GM12878 (cell line): ENCODE measurements around the gene SGO1. TPM values are rescaled to one million over a fixed set of nuclear protein-coding genes. Genes with fewer than 3 reads are reported as not detected.

Source experiments
- ATAC-seq: fragments of 200-7000 bp; cut with Tn5 transposase; 3 replicates; pipeline ENCODE4 v1.9.1; 2020; ENCODE audit warnings: mild to moderate bottlenecking, moderate library complexity
- Bru-seq: library from RNA; stranded (reverse); fragments of 400-500 nt; gene quantifications from one replicate; lab custom pipeline; 2021; lab: Mats Ljungman, UMichigan
- BruChase-seq, 2 experiments: library from RNA; stranded (reverse); fragments of 400-500 nt; gene quantifications; one replicate each; lab custom pipeline; 2021; lab: Mats Ljungman, UMichigan
- BruUV-seq: library from RNA; stranded (reverse); fragments of 400-500 nt; replicated peaks from 2 replicates; lab custom pipeline; 2021; lab: Mats Ljungman, UMichigan
- CTCF ChIA-PET: fragments of 300-600 bp; sonication (Branson Sonifier 250); formaldehyde crosslinking; extraction: SDS; loops from one replicate; lab custom pipeline; 2021; ENCODE audit warnings: inconsistent platforms; lab: Yijun Ruan, JAX
- POLR2A ChIA-PET: fragments of 350-600 bp; formaldehyde crosslinking; extraction: SDS; loops from one replicate; lab custom pipeline; 2021; ENCODE audit warnings: inconsistent platforms; lab: Charles Lee
- RAD21 ChIA-PET: fragments of 300-600 bp; sonication (Branson Sonifier 250); formaldehyde crosslinking; loops from one replicate; lab custom pipeline; 2023; ENCODE audit warnings: antibody characterized with exemption; ENCODE audit not compliant: unreplicated experiment; lab: Charles Lee
- SMC1A ChIA-PET: fragments of 300-600 bp; sonication (Branson Sonifier 250); formaldehyde crosslinking; loops from one replicate; lab custom pipeline; 2023; ENCODE audit not compliant: unreplicated experiment, uncharacterized antibody; lab: Charles Lee
- DNase-seq: peaks from one replicate; pipeline ENCODE4 v3.0.0-alpha.2; 2011; ENCODE audit warnings: low read depth, low spot score
- FAIRE-seq: peaks from 3 replicates; lab custom pipeline; 2011; peaks lifted over from hg19 to GRCh38; lab: Jason Lieb, UNC
- H2AFZ ChIP-seq: 2 replicates; pipeline ENCODE4 v1.6.0; 2011; ENCODE audit warnings: low read depth, low read length, control low read depth; ENCODE audit not compliant: control insufficient read depth
- H3K27ac ChIP-seq: 2 replicates; pipeline ENCODE4 v1.5.1; 2011; ENCODE audit warnings: control low read depth; ENCODE audit not compliant: control insufficient read depth, insufficient read depth
- H3K27me3 ChIP-seq, 2 experiments: replicated peaks in 1 of 2; 2 replicates each; pipeline versions ENCODE4 v1.6.0 to v1.6.1; 2011; ENCODE audit warnings: low read length in 1 of 2; ENCODE audit not compliant: control insufficient read depth in 2 of 2, insufficient read depth in 2 of 2
- H3K36me3 ChIP-seq, 2 experiments: 2 replicates each; pipeline ENCODE4 v1.5.1; 2011; ENCODE audit warnings: low read length in 1 of 2; ENCODE audit not compliant: control insufficient read depth in 2 of 2, insufficient read depth in 2 of 2
- H3K4me1 ChIP-seq: 2 replicates; pipeline ENCODE4 v1.6.1; 2011; ENCODE audit warnings: mild to moderate bottlenecking, low read length, moderate library complexity, mixed read lengths; ENCODE audit not compliant: control insufficient read depth, insufficient read depth
- H3K4me2 ChIP-seq: 2 replicates; pipeline ENCODE4 v1.6.0; 2011; ENCODE audit warnings: control low read depth; ENCODE audit not compliant: control insufficient read depth, insufficient read depth
- H3K4me3 ChIP-seq: fragments of 200-600 bp; sonication (generic); 2 replicates; pipeline ENCODE4 v1.5.1; 2016
- H3K79me2 ChIP-seq: 2 replicates; pipeline ENCODE4 v1.6.0; 2011; ENCODE audit warnings: low read length; ENCODE audit not compliant: control insufficient read depth, insufficient read depth
- H3K9ac ChIP-seq: 2 replicates; pipeline ENCODE4 v1.8.0; 2011; ENCODE audit warnings: low read length, control low read depth, mixed read lengths; ENCODE audit not compliant: control insufficient read depth, insufficient read depth
- H3K9me3 ChIP-seq: replicated peaks from 3 replicates; pipeline ENCODE4 v1.5.1; 2011; ENCODE audit warnings: mild to moderate bottlenecking, low read length; ENCODE audit not compliant: control insufficient read depth, insufficient read depth
- H4K20me1 ChIP-seq: 2 replicates; pipeline ENCODE4 v1.6.0; 2011; ENCODE audit not compliant: control insufficient read depth, insufficient read depth
- E4F1 ChIP-seq: fragments of 450-650 bp; IDR thresholded peaks from 2 replicates; pipeline ENCODE4 v1.6.1; 2018; ENCODE audit warnings: borderline replicate concordance, mild to moderate bottlenecking; ENCODE audit not compliant: partially characterized antibody
- FOS ChIP-seq: IDR thresholded peaks from 3 replicates; pipeline ENCODE4 v1.6.1; 2011; ENCODE audit warnings: borderline replicate concordance; ENCODE audit not compliant: insufficient read length; ENCODE audit errors: extremely low read depth
- JUNB ChIP-seq: IDR thresholded peaks from 2 replicates; pipeline ENCODE4 v1.6.1; 2016; ENCODE audit warnings: antibody characterized with exemption, mild to moderate bottlenecking
- NR2C1 ChIP-seq: fragments of 450-650 bp; IDR thresholded peaks from 2 replicates; pipeline ENCODE4 v1.6.1; 2017; ENCODE audit warnings: antibody characterized with exemption, mild to moderate bottlenecking, moderate library complexity
- RAD21 ChIP-seq: IDR thresholded peaks from 2 replicates; pipeline ENCODE4 v1.6.1; 2011; ENCODE audit warnings: mild to moderate bottlenecking, low read depth, low read length, moderate library complexity; ENCODE audit not compliant: insufficient read depth
- SREBF2 ChIP-seq: IDR thresholded peaks from 2 replicates; pipeline ENCODE4 v1.6.1; 2012; ENCODE audit warnings: mild to moderate bottlenecking, low read length
- TCF7 ChIP-seq: IDR thresholded peaks from 2 replicates; pipeline ENCODE4 v1.6.1; 2014; ENCODE audit warnings: antibody characterized with exemption, borderline replicate concordance
- ZNF207 ChIP-seq: fragments of 450-650 bp; IDR thresholded peaks from 2 replicates; pipeline ENCODE4 v1.6.1; 2014; ENCODE audit warnings: antibody characterized with exemption, mild to moderate bottlenecking, borderline replicate concordance
- WGBS: methylation state at CpG from one replicate; pipeline ENCODE4 v1.1.6; 2016; ENCODE audit warnings: low lambda C conversion rate; ENCODE audit not compliant: insufficient replicate concordance, insufficient coverage; ENCODE audit errors: missing lambda C conversion rate; 5-methylcytosine and 5-hydroxymethylcytosine counted together
- in situ Hi-C: fragments of 300-500 bp; cut with MboI; formaldehyde crosslinking; loops from 9 replicates; pipeline ENCODE4 v1.14.3; 2018; ENCODE audit warnings: mixed read lengths
- intact Hi-C: fragments of 100-400 bp; cut with micrococcal nuclease; formaldehyde crosslinking; loops from one replicate; pipeline ENCODE4 v1.14.2; 2022; ENCODE audit not compliant: unreplicated experiment
- long read RNA-seq, 2 experiments: library from polyadenylated mRNA; unstranded; transcript quantifications; one replicate each; pipeline ENCODE4 v2.0.0, GENCODE V29; 2019 to 2020
- polyA minus RNA-seq, 3 experiments: library from RNA; depleted of rRNA, polyadenylated mRNA; stranded (reverse); fragments of >200 nt; gene quantifications; 2 replicates each; pipeline ENCODE4 v1.2.3, GENCODE V29; 2011
- polyA plus RNA-seq, 11 experiments: library from polyadenylated mRNA; depleted of rRNA in 4 of 11; unstranded in 6 of 11; stranded (reverse) in 5 of 11; fragments of >200 nt; fragmentation: Nextera tagmentation in 4 of 11; fragmentation: Illumina TruSeq in 1 of 11; extraction: Ambion mirVana in 4 of 11; extraction: Trizol in 1 of 11; gene quantifications; 1 replicate in 1 of 11; 2 replicates in 10 of 11; pipeline versions ENCODE4 v1.2.1 to v1.2.3, GENCODE V29; 2011 to 2016; ENCODE audit warnings: inconsistent platforms in 2 of 11, missing spikeins in 2 of 11, low read depth in 1 of 11
- total RNA-seq, 4 experiments: library from RNA; depleted of rRNA in 3 of 4; stranded (reverse); fragments of >200 nt in 3 of 4; fragmentation: Illumina TruSeq in 1 of 4; extraction: Trizol in 1 of 4; gene quantifications; 2 replicates each; pipeline versions ENCODE4 v1.2.1 to v1.2.3, GENCODE V29; 2013 to 2021
- TF ChIP-seq, protein P1 (sequence below): fragments of 450-650 bp; formaldehyde crosslinking; IDR thresholded peaks from 2 replicates; pipeline ENCODE4 v1.5.0; 2022; ENCODE audit warnings: mild to moderate bottlenecking, missing genetic modification characterization

The SGO1 gene
- total RNA-seq (2013; cell fraction: nucleolus; rRNA removed) = 14.5 and 15.6 TPM in 2 replicates
- total RNA-seq (2014; rRNA removed) = 13.4 and 16.3 TPM in 2 replicates
- total RNA-seq (2014; rRNA removed; fragmentation: Illumina TruSeq; extraction: Trizol) = 22.9 and 24.1 TPM in 2 replicates
- total RNA-seq (2021) = 16.5 and 21.2 TPM in 2 replicates
- polyA plus RNA-seq (2011; ENCODE audit: low read depth) = 6.0 TPM
- 13.6 and 20.4 TPM in 2 replicates for polyA plus RNA-seq (2011; rRNA removed)
- polyA plus RNA-seq (2011; cell fraction: cytosol; rRNA removed) = 4.5 and 5.9 TPM in 2 replicates
- polyA plus RNA-seq (2011; cell fraction: nucleus; rRNA removed) = 5.4 and 7.3 TPM in 2 replicates
- polyA plus RNA-seq (2012) = 8.1 and 10.6 TPM in 2 replicates
- polyA plus RNA-seq (2014; fragmentation: Illumina TruSeq; extraction: Trizol) = 28.7 and 35.6 TPM in 2 replicates
- polyA plus RNA-seq (2014; fragmentation: Nextera tagmentation; extraction: Ambion mirVana) = 10 to 100 TPM; 12.3 to 14.0 TPM
- 9.8 and 10.9 TPM in 2 replicates for polyA plus RNA-seq (2014; rRNA removed)
- 10 to 100 TPM; 44.2 to 46.2 TPM for polyA plus RNA-seq (2016; fragmentation: Nextera tagmentation; extraction: Ambion mirVana)
- 5.7 and 8.3 TPM in 2 replicates for polyA minus RNA-seq (2011; rRNA and poly(A)+ RNA removed)
- 5.5 and 7.8 TPM in 2 replicates for polyA minus RNA-seq (2011; cell fraction: cytosol; rRNA and poly(A)+ RNA removed)
- polyA minus RNA-seq (2011; cell fraction: nucleus; rRNA and poly(A)+ RNA removed) = 7.3 and 15.2 TPM in 2 replicates
- Bru-seq, nascent RNA = percentile 76 among the genes with signal in this experiment
- percentile 70 among the genes with signal in this experiment for BruChase-seq, experiment 1, labeled RNA remaining after a 6-hour chase
- percentile 78 among the genes with signal in this experiment for BruChase-seq, experiment 2, labeled RNA remaining after a 2-hour chase
- long read RNA-seq, experiment 1, partial matches to known transcripts = 20 of 30 reads
- long read RNA-seq, experiment 1, other reads (novel, unspliced or antisense) = 3 of 30 reads
- long read RNA-seq, experiment 2, transcript SGO1-208 (8 exons, 1,187 nt) = major isoform, 7 of 175 reads
- long read RNA-seq, experiment 2, partial matches to known transcripts = 124 of 175 reads
- long read RNA-seq, experiment 2, other reads (novel, unspliced or antisense) = 34 of 175 reads

- ChIA-PET CTCF (interaction anchor here (0.7 to 2.8 kb wide), 6 partner anchors 39 to 238 kb away, joined by 3 to 6 read pairs (median 3); no protein-coding TSS in a partner anchor), POLR2A (interaction anchor here (0.6 to 6.0 kb wide), 12 partner anchors 10 to 488 kb away, joined by 3 to 48 read pairs (median 5); partner anchors contain the start of gene KAT2B), RAD21 (interaction anchor here (0.6 to 4.3 kb wide), 9 partner anchors 8 to 238 kb away, joined by 3 to 28 read pairs (median 4); partner anchors contain the start of gene KAT2B), SMC1A (interaction anchor here (0.6 to 4.7 kb wide), 21 partner anchors 10 to 255 kb away, joined by 3 to 30 read pairs (median 3); partner anchors contain the start of gene KAT2B)
- no peaks in the 10 kb centered on the region for H3K27me3 ChIP-seq
- peak within 1 kb of the TSS; percentile 89 for H3K27ac ChIP-seq
- H3K36me3 ChIP-seq = peaks cover 0 to 3% of the 10 kb centered on the region in 2 experiments; a peak in 2 of 4 replicates
- peak; percentile 90 for ATAC-seq
- peak; percentile 97 for DNase-seq
- no peaks in the 10 kb centered on the region for H3K9me3 ChIP-seq
- intact Hi-C loops = loop anchor here (1.0 to 10.0 kb wide), 5 partner anchors 60 to 301 kb away; partner anchors contain the start of genes KAT2B and RAB5A
- H3K9ac ChIP-seq = peak within 1 kb of the TSS; percentile 81
- H3K4me1 ChIP-seq = no peaks in the 10 kb centered on the region
- H3K79me2 ChIP-seq = peaks cover 25% of the 10 kb centered on the region
- peak; percentile 97 for FAIRE-seq
- TSS peak; percentile 83 for BruUV-seq
- peak within 1 kb of the TSS; percentile 92 for H2AFZ ChIP-seq
- peak within 1 kb of the TSS; percentile 80 for H3K4me3 ChIP-seq
- no peaks in the 10 kb centered on the region for H4K20me1 ChIP-seq
- in situ Hi-C loops = loop anchor here (5.0 to 10.0 kb wide), 2 partner anchors 141 to 239 kb away; partner anchors contain the start of genes KAT2B and RAB5A
- 1% methylated on average over 65 of the region's 65 CpGs for WGBS
- peak within 1 kb of the TSS; percentile 91 for H3K4me2 ChIP-seq
- TF ChIP-seq, protein P1, sequence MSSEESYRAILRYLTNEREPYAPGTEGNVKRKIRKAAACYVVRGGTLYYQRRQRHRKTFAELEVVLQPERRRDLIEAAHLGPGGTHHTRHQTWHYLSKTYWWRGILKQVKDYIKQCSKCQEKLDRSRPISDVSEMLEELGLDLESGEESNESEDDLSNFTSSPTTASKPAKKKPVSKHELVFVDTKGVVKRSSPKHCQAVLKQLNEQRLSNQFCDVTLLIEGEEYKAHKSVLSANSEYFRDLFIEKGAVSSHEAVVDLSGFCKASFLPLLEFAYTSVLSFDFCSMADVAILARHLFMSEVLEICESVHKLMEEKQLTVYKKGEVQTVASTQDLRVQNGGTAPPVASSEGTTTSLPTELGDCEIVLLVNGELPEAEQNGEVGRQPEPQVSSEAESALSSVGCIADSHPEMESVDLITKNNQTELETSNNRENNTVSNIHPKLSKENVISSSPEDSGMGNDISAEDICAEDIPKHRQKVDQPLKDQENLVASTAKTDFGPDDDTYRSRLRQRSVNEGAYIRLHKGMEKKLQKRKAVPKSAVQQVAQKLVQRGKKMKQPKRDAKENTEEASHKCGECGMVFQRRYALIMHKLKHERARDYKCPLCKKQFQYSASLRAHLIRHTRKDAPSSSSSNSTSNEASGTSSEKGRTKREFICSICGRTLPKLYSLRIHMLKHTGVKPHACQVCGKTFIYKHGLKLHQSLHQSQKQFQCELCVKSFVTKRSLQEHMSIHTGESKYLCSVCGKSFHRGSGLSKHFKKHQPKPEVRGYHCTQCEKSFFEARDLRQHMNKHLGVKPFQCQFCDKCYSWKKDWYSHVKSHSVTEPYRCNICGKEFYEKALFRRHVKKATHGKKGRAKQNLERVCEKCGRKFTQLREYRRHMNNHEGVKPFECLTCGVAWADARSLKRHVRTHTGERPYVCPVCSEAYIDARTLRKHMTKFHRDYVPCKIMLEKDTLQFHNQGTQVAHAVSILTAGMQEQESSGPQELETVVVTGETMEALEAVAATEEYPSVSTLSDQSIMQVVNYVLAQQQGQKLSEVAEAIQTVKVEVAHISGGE (CRISPR knock-in tag) = peak; percentile 55
- TF ChIP-seq SREBF2 (no peak), E4F1 (peak; percentile 26), JUNB (no peak), TCF7 (no peak), RAD21 (peak; percentile 29; the same call in 1 of the 2 replicates), FOS (peak; percentile 63), NR2C1 (no peak), ZNF207 (no peak)
These were observed at the start of gene SGO1 for GRCh38 chr3:20185679-20186599. SGO1 (minus strand) TSS chr3:20186206; CDS start chr3:20184027, 2,179 bp downstream.
